Transverse colon (tissue), 4 donors: ENCODE results near the gene CCDC142.

Experiments
- POLR2AphosphoS5 ChIP-seq, 3 donors: sonication (generic); formaldehyde crosslinking; IDR thresholded peaks; one replicate each; pipeline ENCODE4 v1.6.1; 2016; ENCODE audit warnings: antibody characterized with exemption in 3 of 3
- TF ChIP-seq, protein P1 (sequence below), 5 experiments: fragments of 200-600 bp in 3 of 5; fragments of 450-650 bp in 2 of 5; sonication (generic) in 3 of 5; IDR thresholded peaks; 1 replicate in 2 of 5; 2 replicates in 3 of 5; pipeline ENCODE4 v1.5.1; 2016 to 2017; ENCODE audit warnings: antibody characterized with exemption in 5 of 5, inconsistent platforms in 3 of 5, mild to moderate bottlenecking in 2 of 5, moderate library complexity in 1 of 5

GRCh38 chr2:74511104-74511989, 28.5 kb upstream of the CCDC142 start:
- TF ChIP-seq, protein P1, sequence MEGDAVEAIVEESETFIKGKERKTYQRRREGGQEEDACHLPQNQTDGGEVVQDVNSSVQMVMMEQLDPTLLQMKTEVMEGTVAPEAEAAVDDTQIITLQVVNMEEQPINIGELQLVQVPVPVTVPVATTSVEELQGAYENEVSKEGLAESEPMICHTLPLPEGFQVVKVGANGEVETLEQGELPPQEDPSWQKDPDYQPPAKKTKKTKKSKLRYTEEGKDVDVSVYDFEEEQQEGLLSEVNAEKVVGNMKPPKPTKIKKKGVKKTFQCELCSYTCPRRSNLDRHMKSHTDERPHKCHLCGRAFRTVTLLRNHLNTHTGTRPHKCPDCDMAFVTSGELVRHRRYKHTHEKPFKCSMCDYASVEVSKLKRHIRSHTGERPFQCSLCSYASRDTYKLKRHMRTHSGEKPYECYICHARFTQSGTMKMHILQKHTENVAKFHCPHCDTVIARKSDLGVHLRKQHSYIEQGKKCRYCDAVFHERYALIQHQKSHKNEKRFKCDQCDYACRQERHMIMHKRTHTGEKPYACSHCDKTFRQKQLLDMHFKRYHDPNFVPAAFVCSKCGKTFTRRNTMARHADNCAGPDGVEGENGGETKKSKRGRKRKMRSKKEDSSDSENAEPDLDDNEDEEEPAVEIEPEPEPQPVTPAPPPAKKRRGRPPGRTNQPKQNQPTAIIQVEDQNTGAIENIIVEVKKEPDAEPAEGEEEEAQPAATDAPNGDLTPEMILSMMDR (IDR thresholded peaks at IDR 0.05), result no peak
- no peak for TF ChIP-seq POLR2AphosphoS5 (IDR thresholded peaks at IDR 0.05)
